ENCODE data around the gene TBC1D22A.

Gene TBC1D22A

GRCh38 chr22:47201996-47202818 is 439.8 kb downstream of the TBC1D22A start:
- H4K20me1 ChIP-seq (ENCODE audit: insufficient read depth, low read length) = no peaks in the 10 kb centered on the region
- H3K4me3 ChIP-seq (ENCODE audit: low read length) = no peak overlapping the region
- no peaks in the 10 kb centered on the region for H3K9me2 ChIP-seq (replicated peaks; ENCODE audit: insufficient read depth, low read length)
- DNase-seq = no peak
- H3F3A ChIP-seq (ENCODE audit: insufficient read depth, low read length) = no peaks in the 10 kb centered on the region
- TF ChIP-seq EZH2 (optimal IDR thresholded peaks at IDR 0.05; ENCODE audit: low read depth, low read length) (no peak), EZH2phosphoT487 (IDR thresholded peaks at IDR 0.05; ENCODE audit: low read length) (no peak), CTCF (IDR thresholded peaks at IDR 0.05; ENCODE audit: low read length) (no peak)
- H3K27me3 ChIP-seq (replicated peaks; ENCODE audit: insufficient read depth, low read length) = peaks cover 9% of the 10 kb centered on the region; the same call in 1 of the 2 replicates
- H2AFZ ChIP-seq (ENCODE audit: low read length) = no peak overlapping the region
- H3K27ac ChIP-seq (ENCODE audit: low read length) = no peak overlapping the region
- H3K4me2 ChIP-seq (ENCODE audit: low read depth, low read length) = no peak overlapping the region
- H3K9me3 ChIP-seq (replicated peaks; ENCODE audit: insufficient read depth, low read length) = no peaks in the 10 kb centered on the region
- H3K79me2 ChIP-seq (ENCODE audit: low read length) = no peaks in the 10 kb centered on the region
- no peaks in the 10 kb centered on the region for H3K36me3 ChIP-seq (replicated peaks; ENCODE audit: insufficient read depth, low read length)
- no peak overlapping the region for H3K9ac ChIP-seq (ENCODE audit: low read length)
- H3K4me1 ChIP-seq (ENCODE audit: low read length) = no peaks in the 10 kb centered on the region

GRCh38 chr22:47202819-47203553 is 440.5 kb downstream of the TBC1D22A start:
- no peaks in the 10 kb centered on the region for H3K36me3 ChIP-seq (replicated peaks; ENCODE audit: insufficient read depth, low read length)
- peaks cover 9% of the 10 kb centered on the region; the same call in 1 of the 2 replicates for H3K27me3 ChIP-seq (replicated peaks; ENCODE audit: insufficient read depth, low read length)
- H2AFZ ChIP-seq (ENCODE audit: low read length) = no peak overlapping the region
- no peak for DNase-seq
- H3K79me2 ChIP-seq (ENCODE audit: low read length) = no peaks in the 10 kb centered on the region
- no peaks in the 10 kb centered on the region for H3K9me3 ChIP-seq (replicated peaks; ENCODE audit: insufficient read depth, low read length)
- TF ChIP-seq CTCF (IDR thresholded peaks at IDR 0.05; ENCODE audit: low read length) (no peak), EZH2 (optimal IDR thresholded peaks at IDR 0.05; ENCODE audit: low read depth, low read length) (no peak), EZH2phosphoT487 (IDR thresholded peaks at IDR 0.05; ENCODE audit: low read length) (no peak)
- H3K27ac ChIP-seq (ENCODE audit: low read length) = no peak overlapping the region
- H4K20me1 ChIP-seq (ENCODE audit: insufficient read depth, low read length) = no peaks in the 10 kb centered on the region
- no peaks in the 10 kb centered on the region for H3F3A ChIP-seq (ENCODE audit: insufficient read depth, low read length)
- no peaks in the 10 kb centered on the region for H3K9me2 ChIP-seq (replicated peaks; ENCODE audit: insufficient read depth, low read length)
- no peak overlapping the region for H3K9ac ChIP-seq (ENCODE audit: low read length)
- no peaks in the 10 kb centered on the region for H3K4me1 ChIP-seq (ENCODE audit: low read length)
- no peak overlapping the region for H3K4me2 ChIP-seq (ENCODE audit: low read depth, low read length)
- no peak overlapping the region for H3K4me3 ChIP-seq (ENCODE audit: low read length)

DNA sequence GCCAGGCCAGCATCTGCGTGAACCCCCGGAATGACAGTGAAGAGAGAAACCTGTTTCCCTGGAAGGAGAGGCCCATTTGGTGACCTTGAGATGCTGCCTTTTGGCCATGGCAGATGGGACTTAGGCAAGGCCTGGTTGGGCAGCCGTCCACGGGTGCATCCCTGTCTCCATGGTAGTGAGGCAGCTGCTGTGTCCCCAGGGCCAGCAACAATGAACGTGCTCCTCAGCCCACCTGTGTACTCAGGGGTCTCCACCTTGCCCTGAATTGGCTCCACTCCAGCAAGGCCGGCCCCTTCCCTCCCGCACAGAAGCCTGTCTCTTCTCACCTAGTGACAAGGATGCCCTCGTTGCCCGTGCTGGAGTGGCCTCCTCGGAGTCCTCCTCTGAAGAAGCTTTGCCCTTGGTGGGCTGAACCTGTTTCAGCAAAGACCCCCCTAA is 441.1 kb downstream of the TBC1D22A start:
- TF ChIP-seq CTCF (IDR thresholded peaks at IDR 0.05; ENCODE audit: low read length) (no peak), EZH2phosphoT487 (IDR thresholded peaks at IDR 0.05; ENCODE audit: low read length) (no peak), EZH2 (optimal IDR thresholded peaks at IDR 0.05; ENCODE audit: low read depth, low read length) (no peak)
- H3K79me2 ChIP-seq (ENCODE audit: low read length) = no peaks in the 10 kb centered on the region

More for the DNA sequence above, 441.1 kb downstream of the TBC1D22A start:
- no peaks in the 10 kb centered on the region for H3K9me2 ChIP-seq (replicated peaks; ENCODE audit: insufficient read depth, low read length)
- no peaks in the 10 kb centered on the region for H3F3A ChIP-seq (ENCODE audit: insufficient read depth, low read length)
- no peak overlapping the region for H3K9ac ChIP-seq (ENCODE audit: low read length)
- no peak for DNase-seq
- no peak overlapping the region for H3K4me2 ChIP-seq (ENCODE audit: low read depth, low read length)
- H3K27me3 ChIP-seq (replicated peaks; ENCODE audit: insufficient read depth, low read length) = peaks cover 9% of the 10 kb centered on the region; the same call in 1 of the 2 replicates
- H2AFZ ChIP-seq (ENCODE audit: low read length) = no peak overlapping the region
- H3K4me3 ChIP-seq (ENCODE audit: low read length) = no peak overlapping the region
- no peaks in the 10 kb centered on the region for H3K4me1 ChIP-seq (ENCODE audit: low read length)
- H3K36me3 ChIP-seq (replicated peaks; ENCODE audit: insufficient read depth, low read length) = no peaks in the 10 kb centered on the region
- no peaks in the 10 kb centered on the region for H3K9me3 ChIP-seq (replicated peaks; ENCODE audit: insufficient read depth, low read length)
- H4K20me1 ChIP-seq (ENCODE audit: insufficient read depth, low read length) = no peaks in the 10 kb centered on the region
- no peak overlapping the region for H3K27ac ChIP-seq (ENCODE audit: low read length)
